Endothelial cell of umbilical vein (primary cell): Measurements from ENCODE around the gene POU2AF1. TPM values are rescaled to one million over a fixed set of nuclear protein-coding genes. Genes with fewer than 3 reads are reported as not detected.

ENCODE experiments used
- BruUV-seq: library from RNA; stranded (reverse); fragments of 400-500 nt; replicated peaks from 2 replicates; lab custom pipeline; 2021; lab: Mats Ljungman, UMichigan
- CTCF ChIA-PET: fragments of 300-600, 350-600 bp; sonication (Branson Sonifier 250); formaldehyde crosslinking; loops from one replicate; lab custom pipeline; 2021; ENCODE audit warnings: antibody characterized with exemption, inconsistent platforms; lab: Charles Lee
- POLR2A ChIA-PET: fragments of 300-600, 350-600 bp; sonication (Branson Sonifier 250); formaldehyde crosslinking; loops from one replicate; lab custom pipeline; 2021; ENCODE audit warnings: antibody characterized with exemption, inconsistent platforms; lab: Charles Lee
- DNase-seq: peaks from one replicate; pipeline ENCODE4 v3.0.0-alpha.2; 2011; ENCODE audit warnings: low read depth, low spot score
- FAIRE-seq: peaks from 2 replicates; lab custom pipeline; 2011; peaks lifted over from hg19 to GRCh38; lab: Jason Lieb, UNC
- H2AFZ ChIP-seq: 2 replicates; pipeline ENCODE4 v1.6.0; 2012; ENCODE audit warnings: low read depth, low read length, control low read depth, inconsistent platforms
- H3K27ac ChIP-seq: 2 replicates; pipeline ENCODE4 v1.5.1; 2011; ENCODE audit warnings: low read depth, mild to moderate bottlenecking, control low read depth, low read length, moderate library complexity; ENCODE audit not compliant: insufficient read depth
- H3K27me3 ChIP-seq, 2 experiments: 2 replicates each; pipeline versions ENCODE4 v1.6.0 to v1.6.1; 2011; ENCODE audit warnings: low read length in 2 of 2, mixed read lengths in 1 of 2; ENCODE audit not compliant: control insufficient read depth in 2 of 2, insufficient read depth in 2 of 2
- H3K36me3 ChIP-seq, 2 experiments: 2 replicates in 1 of 2; 3 replicates in 1 of 2; pipeline ENCODE4 v1.5.1; 2011; ENCODE audit warnings: low read length in 2 of 2, mild to moderate bottlenecking in 1 of 2, moderate library complexity in 1 of 2; ENCODE audit not compliant: control insufficient read depth in 2 of 2, insufficient read depth in 2 of 2; ENCODE audit errors: extremely low read depth in 1 of 2
- H3K4me1 ChIP-seq: 3 replicates; pipeline ENCODE4 v1.5.1; 2011; ENCODE audit warnings: mild to moderate bottlenecking, low read length; ENCODE audit not compliant: control insufficient read depth, insufficient read depth; ENCODE audit errors: extremely low read depth
- H3K4me2 ChIP-seq: 2 replicates; pipeline ENCODE4 v1.6.1; 2011; ENCODE audit warnings: low read length, control low read depth, mixed read lengths; ENCODE audit not compliant: insufficient read depth
- H3K4me3 ChIP-seq, 3 experiments: fragments of 200-600 bp in 1 of 3; sonication (generic), shearing (Covaris generic) in 1 of 3; replicated peaks in 1 of 3; 2 replicates each; pipeline ENCODE4 v1.5.1; 2011 to 2016; ENCODE audit warnings: control low read depth in 3 of 3, low read length in 3 of 3, mild to moderate bottlenecking in 2 of 3, inconsistent platforms in 1 of 3, low read depth in 1 of 3, moderate library complexity in 1 of 3; ENCODE audit not compliant: insufficient read depth in 1 of 3
- H3K79me2 ChIP-seq: 2 replicates; pipeline ENCODE4 v1.6.0; 2012; ENCODE audit warnings: low read length, inconsistent platforms; ENCODE audit not compliant: control insufficient read depth, insufficient read depth
- H3K9ac ChIP-seq: replicated peaks from 2 replicates; pipeline ENCODE3; 2011; ENCODE audit warnings: low read length, control low read depth; ENCODE audit not compliant: insufficient read depth; ENCODE audit errors: extremely low read depth
- H3K9me1 ChIP-seq: replicated peaks from 3 replicates; pipeline ENCODE4 v1.6.0; 2011; ENCODE audit warnings: mild to moderate bottlenecking, low read length; ENCODE audit not compliant: control insufficient read depth, insufficient read depth; ENCODE audit errors: extremely low read depth
- H3K9me3 ChIP-seq: replicated peaks from 2 replicates; pipeline ENCODE4 v1.5.1; 2012; ENCODE audit warnings: low read length, inconsistent platforms; ENCODE audit not compliant: control insufficient read depth, insufficient read depth
- H4K20me1 ChIP-seq: replicated peaks from 2 replicates; pipeline ENCODE3; 2011; ENCODE audit warnings: mild to moderate bottlenecking, low read length; ENCODE audit not compliant: control insufficient read depth, insufficient read depth; ENCODE audit errors: extremely low read depth
- FOS ChIP-seq: IDR thresholded peaks from 2 replicates; pipeline ENCODE4 v1.6.1; 2011; ENCODE audit warnings: mild to moderate bottlenecking, low read length, moderate library complexity, borderline replicate concordance; ENCODE audit not compliant: insufficient read depth
- GATA2 ChIP-seq: IDR thresholded peaks from 2 replicates; pipeline ENCODE4 v1.7.0; 2011; ENCODE audit warnings: low read depth, mild to moderate bottlenecking, moderate library complexity, mixed read lengths, low read length; ENCODE audit not compliant: insufficient read length, insufficient read depth
- JUN ChIP-seq: IDR thresholded peaks from 2 replicates; pipeline ENCODE4 v1.6.1; 2011; ENCODE audit warnings: borderline replicate concordance, low read depth; ENCODE audit not compliant: insufficient read length, insufficient read depth
- MAX ChIP-seq: IDR thresholded peaks from 2 replicates; pipeline ENCODE4 v1.6.1; 2011; ENCODE audit not compliant: insufficient read depth, insufficient read length
- MYC ChIP-seq: IDR thresholded peaks from one replicate; pipeline ENCODE4 v1.6.1; 2011; ENCODE audit warnings: mild to moderate bottlenecking, low read depth, low read length
- POLR2A ChIP-seq: IDR thresholded peaks from 2 replicates; pipeline ENCODE4 v1.6.1; 2012; ENCODE audit warnings: low read depth, mild to moderate bottlenecking, control low read depth, low read length
- POLR2AphosphoS5 ChIP-seq: IDR thresholded peaks from 2 replicates; pipeline ENCODE4 v1.6.1; 2012; ENCODE audit warnings: low read depth, mild to moderate bottlenecking, control low read depth, low read length, moderate library complexity; ENCODE audit not compliant: insufficient read depth
- dilution Hi-C: fragments of 300-500 bp; cut with MboI; formaldehyde crosslinking; loops from one replicate; pipeline ENCODE4 v1.15.0; 2019; ENCODE audit warnings: low sequenced_read_pairs; ENCODE audit not compliant: extremely low pct_ligation_motif_present
- intact Hi-C: fragments of 100-400 bp; cut with micrococcal nuclease; formaldehyde crosslinking; loops from one replicate; pipeline ENCODE4 v1.10.0; 2022
- polyA plus RNA-seq, 4 experiments: library from polyadenylated mRNA; depleted of rRNA in 3 of 4; stranded (reverse) in 3 of 4; unstranded in 1 of 4; fragments of >200 nt; gene quantifications; 2 replicates each; pipeline versions ENCODE4 v1.2.1 to v1.2.3, GENCODE V29; 2011 to 2012; ENCODE audit warnings: missing spikeins in 1 of 4
- total RNA-seq: library from RNA; stranded (reverse); gene quantifications from 2 replicates; pipeline ENCODE4 v1.2.3, GENCODE V29; 2021

Gene POU2AF1
- total and polyA plus RNA-seq, 2 donors (not counting 3 experiments of a cell fraction or from before 2014, with no cell fraction given) = not detected

GRCh38 chr11:111347002-111347722 is 31.9 kb downstream of the POU2AF1 start:
- Histone ChIP-seq H3K9ac (no peak overlapping the region), H3K4me1 (no peaks in the 10 kb centered on the region), H4K20me1 (no peaks in the 10 kb centered on the region), H3K9me3 (no peaks in the 10 kb centered on the region), H3K79me2 (no peaks in the 10 kb centered on the region), H3K27ac (no peak overlapping the region), H3K9me1 (no peaks in the 10 kb centered on the region), H3K27me3 (no peaks in the 10 kb centered on the region), H3K4me2 (no peak overlapping the region), H2AFZ (no peak overlapping the region), H3K4me3 (no peak overlapping the region), H3K36me3 (no peaks in the 10 kb centered on the region)
- CTCF ChIA-PET = no interaction called here
- dilution Hi-C loops (no loop called here), intact Hi-C loops (no loop called here)
- BruUV-seq = no TSS peak
- FAIRE-seq (no peak), DNase-seq (no peak)
- POLR2A ChIA-PET = no interaction called here
- no peak for TF ChIP-seq GATA2
- TF ChIP-seq POLR2AphosphoS5 = no peak
- no peak for TF ChIP-seq MAX
- no peak for TF ChIP-seq FOS
- no peak for TF ChIP-seq POLR2A

- Histone ChIP-seq H3K27me3 (no peaks in the 10 kb centered on the region), H3K36me3 (no peaks in the 10 kb centered on the region), H2AFZ (no peak overlapping the region), H3K9me3 (no peaks in the 10 kb centered on the region), H3K4me2 (no peak overlapping the region), H3K4me1 (no peaks in the 10 kb centered on the region), H3K27ac (no peak overlapping the region), H3K9ac (no peak overlapping the region), H3K79me2 (no peaks in the 10 kb centered on the region), H3K4me3 (no peak overlapping the region), H3K9me1 (no peaks in the 10 kb centered on the region), H4K20me1 (no peaks in the 10 kb centered on the region)
- no TSS peak for BruUV-seq
- intact Hi-C loops = no loop called here
- DNase-seq (no peak), FAIRE-seq (no peak)
- dilution Hi-C loops = no loop called here
- ChIA-PET CTCF (no interaction called here), POLR2A (no interaction called here)
- TF ChIP-seq MYC (no peak), GATA2 (no peak), MAX (no peak), JUN (no peak)
These were observed 35.0 kb downstream of the POU2AF1 start for GRCh38 chr11:111344032-111344431.
